NCI-H1092 (cell line): ENCODE measurements around the gene BTG3.
A peak's percentile ranks its signal among the peaks of the same experiment; 100 is the strongest.

Experiments
- DNase-seq: peaks from one replicate; lab custom pipeline; 2025; lab: John Stamatoyannopoulos, UW

BTG3 gene

GRCh38 chr21:17585875-17586450 is 26.7 kb downstream of the BTG3 start:
- peak; percentile 13 for DNase-seq

- no peak for DNase-seq
Observed at GRCh38 chr21:17583898-17584297, 28.8 kb downstream of the BTG3 start.

- no peak for DNase-seq
Observed at GRCh38 chr21:17580319-17580718, 32.4 kb downstream of the BTG3 start.

- DNase-seq = no peak
Observed at GRCh38 chr21:17578876-17579275, 33.8 kb downstream of the BTG3 start.

- DNase-seq = no peak
Observed at GRCh38 chr21:17578162-17578561, 34.5 kb downstream of the BTG3 start.

GRCh38 chr21:17577701-17578100 is 35.0 kb downstream of the BTG3 start:
- DNase-seq = no peak

- DNase-seq = peak; percentile 7
Observed at GRCh38 chr21:17576080-17576835, 36.4 kb downstream of the BTG3 start.

GRCh38 chr21:17575076-17575475 is 37.6 kb downstream of the BTG3 start:
- no peak for DNase-seq

GRCh38 chr21:17572431-17572830 is 40.3 kb downstream of the BTG3 start:
- no peak for DNase-seq

GRCh38 chr21:17570786-17571185 is 41.9 kb downstream of the BTG3 start:
- no peak for DNase-seq

GRCh38 chr21:17560377-17561025 is 52.2 kb downstream of the BTG3 start:
- no peak for DNase-seq

- DNase-seq = no peak
Observed at GRCh38 chr21:17554679-17555465, 57.8 kb downstream of the BTG3 start.

GRCh38 chr21:17554120-17554519 is 58.6 kb downstream of the BTG3 start:
- no peak for DNase-seq

- DNase-seq = no peak
Observed at GRCh38 chr21:17552410-17552809, 60.3 kb downstream of the BTG3 start.

GRCh38 chr21:17550671-17551308 is 61.9 kb downstream of the BTG3 start:
- DNase-seq = no peak

- DNase-seq = no peak
Observed at GRCh38 chr21:17548262-17548661, 64.4 kb downstream of the BTG3 start.

GRCh38 chr21:17545007-17545406 is 67.7 kb downstream of the BTG3 start:
- DNase-seq = no peak
